T-helper 2 cell treated with Interferon-gamma antibody and Interleukin-4, amounts not matched to agents 100 ng/mL and 5 ng/mL, for 36 hours (primary cell): Measurements from ENCODE around the gene VMA21. TPM values are rescaled to one million over a fixed set of nuclear protein-coding genes. Genes with fewer than 3 reads are reported as not detected.

ENCODE experiments used
- total RNA-seq: library from RNA; stranded (reverse); gene quantifications from 2 replicates; pipeline ENCODE4 v1.2.3, GENCODE V29; 2022

The VMA21 gene
- total RNA-seq, 1 donor from 2014 or later: 39.5 TPM

Other genes with a start within 250 kb of the VMA21 start
- gene GPR50, start 220.6 kb upstream of the VMA21 start, total RNA-seq: not detected in 2 replicates
- gene PASD1, start 166.5 kb downstream of the VMA21 start, total RNA-seq: not detected in 2 replicates